Measurements from ENCODE around the gene CCDC184.
"Not testable (repeated sequence)": the region's sequence is repeated elsewhere in the genome, so short reads cannot be mapped to it uniquely, and the experiment has no call there.

Gene CCDC184

DNA sequence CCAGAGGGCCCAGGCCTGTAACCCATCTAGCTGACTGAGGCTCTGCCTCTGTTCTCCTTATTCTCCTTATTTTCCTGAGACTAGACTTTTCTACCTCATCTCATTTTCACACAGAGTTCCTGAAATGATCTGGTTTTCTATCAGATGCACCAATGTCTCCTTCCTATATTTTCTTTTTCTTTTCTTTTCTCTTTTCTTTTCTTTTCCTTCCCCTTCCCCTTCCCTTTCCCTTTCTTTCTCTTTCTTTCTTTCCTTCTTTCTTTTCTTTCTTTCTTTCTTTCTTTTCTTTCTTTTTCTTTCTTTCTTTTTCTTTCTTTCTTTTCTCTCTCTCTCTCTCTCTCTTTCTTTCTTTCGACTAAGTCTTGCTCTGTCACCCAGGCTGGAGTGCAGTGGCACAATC, 3.0 kb upstream of the CCDC184 start:
- no peak for DNase-seq

DNA sequence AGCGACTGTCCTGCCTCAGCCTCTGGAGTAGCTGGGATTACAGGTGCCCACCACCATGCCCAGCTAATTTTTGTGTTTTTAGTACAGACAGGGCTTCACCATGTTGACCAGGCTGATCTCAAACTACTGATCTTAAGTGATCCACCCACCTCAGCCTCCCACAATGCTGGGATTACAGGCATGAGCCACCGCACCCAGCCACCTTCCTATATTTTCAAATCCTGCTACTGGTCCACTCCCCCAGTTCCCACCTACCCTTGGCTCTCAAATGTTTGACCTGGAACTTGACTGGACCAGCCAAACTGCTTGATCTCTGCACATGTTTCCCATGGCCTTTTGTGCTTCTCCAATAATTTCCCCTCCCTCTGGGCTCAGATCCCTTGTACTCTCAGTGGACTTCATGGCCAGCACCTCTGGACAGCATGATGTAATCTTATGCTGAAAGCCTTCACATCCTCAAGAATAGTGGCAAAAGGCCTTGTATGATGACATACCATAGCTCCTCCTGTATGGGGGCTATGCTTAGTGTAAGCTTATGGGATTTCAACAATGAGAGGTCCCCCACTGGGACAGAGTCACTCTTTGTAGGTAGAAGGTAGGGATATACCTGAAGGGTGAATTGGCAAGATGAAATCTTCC, 2.5 kb upstream of the CCDC184 start:
- no peak for DNase-seq

DNA sequence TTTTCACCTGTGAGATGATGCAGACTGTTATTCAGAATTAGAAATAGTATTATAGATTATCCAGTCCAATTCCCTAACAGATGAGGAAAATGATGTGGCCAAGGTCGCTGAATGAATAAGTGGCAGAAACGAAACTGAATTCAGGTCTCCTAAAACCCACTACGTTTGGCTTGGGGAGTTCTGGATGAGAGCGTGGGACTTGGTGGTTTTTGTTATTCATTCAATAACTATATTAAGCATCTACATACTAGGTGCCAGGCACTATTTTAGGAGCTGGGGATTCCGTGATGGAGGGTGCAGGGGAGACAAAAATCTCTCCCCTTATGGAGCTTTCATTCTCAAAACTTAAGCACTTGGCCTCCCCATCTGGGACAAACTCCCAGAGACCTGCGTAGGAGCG, 813 bp upstream of the CCDC184 start:
- DNase-seq: peak in 1 of 2 donors; percentile 21

DNA sequence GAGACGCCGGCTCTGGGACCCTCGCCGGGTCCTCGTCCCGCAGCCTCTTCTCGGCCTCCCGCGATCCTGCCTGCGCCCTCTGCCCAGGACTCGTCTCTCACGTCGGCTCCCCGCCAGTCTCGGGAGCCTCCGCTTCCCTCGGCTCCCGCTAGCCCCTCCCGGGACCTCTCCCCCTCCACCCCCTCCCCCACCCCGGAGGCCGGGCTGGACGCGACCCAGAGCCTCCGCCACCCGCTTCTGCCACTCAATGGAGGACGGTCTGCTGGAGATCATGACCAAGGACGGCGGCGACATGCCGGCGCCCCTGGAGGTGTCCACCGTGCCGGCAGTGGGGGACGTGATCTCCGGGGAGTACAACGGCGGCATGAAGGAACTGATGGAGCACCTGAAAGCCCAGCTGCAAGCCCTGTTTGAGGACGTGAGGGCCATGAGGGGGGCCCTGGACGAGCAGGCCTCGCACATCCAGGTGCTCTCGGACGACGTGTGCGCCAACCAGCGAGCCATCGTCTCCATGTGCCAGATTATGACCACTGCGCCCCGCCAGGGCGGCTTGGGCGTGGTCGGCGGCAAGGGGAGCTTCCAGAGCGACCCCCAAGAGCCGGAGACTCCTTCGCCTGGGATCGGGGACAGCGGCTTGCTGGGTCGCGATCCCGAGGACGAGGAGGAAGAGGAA, 568 bp downstream of the CCDC184 start:
- DNase-seq: peak in 1 of 2 donors; percentile 37

DNA sequence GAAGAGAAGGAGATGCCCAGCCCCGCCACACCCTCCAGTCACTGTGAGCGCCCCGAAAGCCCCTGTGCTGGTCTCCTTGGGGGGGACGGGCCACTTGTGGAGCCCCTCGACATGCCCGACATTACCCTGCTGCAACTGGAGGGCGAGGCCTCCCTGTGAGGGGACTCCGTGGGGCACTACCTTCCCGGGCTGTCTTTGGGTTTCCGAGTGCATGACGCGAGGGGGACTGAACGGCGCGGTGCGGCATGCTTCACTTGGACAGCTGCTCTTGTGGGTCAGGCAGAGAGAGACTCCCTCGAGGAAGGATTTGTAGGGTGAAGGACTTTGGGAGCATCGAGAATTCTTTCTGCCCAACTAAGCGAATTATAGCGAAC, 1.1 kb downstream of the CCDC184 start:
- DNase-seq: no peak

DNA sequence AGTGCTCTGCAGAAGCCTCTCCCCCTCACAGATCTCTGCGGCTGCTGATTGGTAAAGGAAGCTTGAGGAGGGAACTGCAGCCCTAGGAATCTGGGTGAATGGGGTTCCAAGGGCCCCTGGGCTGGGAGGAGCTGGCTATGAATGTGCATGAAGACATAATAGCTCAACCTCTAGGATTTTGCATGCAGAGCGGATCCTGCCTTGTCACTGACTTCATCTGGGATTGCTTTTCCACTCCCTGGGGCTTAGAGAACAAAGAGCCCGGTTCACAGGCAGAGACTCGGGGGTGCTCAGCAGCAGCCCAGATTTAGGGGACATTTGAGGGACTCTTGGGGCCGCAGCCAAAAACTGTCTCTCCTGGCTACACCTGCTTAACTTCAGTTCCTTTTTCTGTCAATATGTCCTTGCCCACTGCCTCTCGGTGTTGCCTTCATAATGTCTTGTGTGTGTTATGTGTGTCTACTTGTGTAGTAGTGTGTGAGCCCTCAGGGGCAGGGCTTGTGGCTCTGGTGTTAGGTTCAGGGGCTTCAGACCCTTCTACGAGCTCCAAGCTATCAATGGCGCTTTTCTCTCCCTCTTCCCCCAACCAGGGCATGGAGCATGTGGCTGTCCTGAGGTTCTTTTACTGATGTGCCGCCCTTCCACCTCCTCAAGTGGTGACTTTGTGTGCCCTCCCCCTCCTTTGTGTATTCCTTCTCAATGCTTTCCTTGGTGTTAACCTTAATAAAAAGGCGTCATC, 1.9 kb downstream of the CCDC184 start:
- no peak for DNase-seq

DNA sequence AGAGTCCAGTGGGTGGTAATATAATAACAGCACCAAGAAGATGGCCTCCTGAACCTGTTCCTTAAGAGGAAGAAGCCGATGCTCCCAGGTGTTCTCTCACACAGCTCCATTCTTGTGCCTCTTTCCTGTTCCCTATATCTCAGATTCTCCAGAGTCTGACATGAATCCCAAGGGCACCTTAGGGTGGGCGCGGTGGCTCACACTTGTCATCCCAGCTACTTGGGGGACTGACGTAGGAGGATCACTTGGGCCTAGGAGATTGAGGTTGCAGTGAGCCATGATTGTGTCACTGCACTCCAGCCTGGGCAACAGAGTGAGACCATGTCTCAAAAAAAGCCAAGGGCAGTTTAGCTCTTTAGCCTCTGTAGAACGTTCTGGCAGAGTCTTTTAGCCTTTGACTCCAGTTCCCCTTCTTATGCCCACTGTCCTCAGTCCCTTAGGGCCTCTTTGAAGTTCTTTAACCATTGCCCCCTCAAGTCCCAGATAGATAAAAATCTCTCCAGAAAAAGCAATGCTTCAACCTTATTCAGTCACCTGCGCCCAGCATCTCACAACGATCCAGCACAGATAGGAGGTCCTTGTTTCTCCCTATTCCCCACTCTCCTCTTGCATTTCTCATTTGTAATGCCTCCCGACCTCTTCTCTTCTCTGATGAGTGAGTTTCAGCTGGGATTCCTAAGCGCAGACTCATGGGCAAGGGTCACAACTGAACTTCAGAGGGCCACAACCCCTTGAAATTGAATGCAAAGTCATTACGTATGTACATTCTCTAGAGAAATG, 4.7 kb downstream of the CCDC184 start:
- no peak for DNase-seq

DNA sequence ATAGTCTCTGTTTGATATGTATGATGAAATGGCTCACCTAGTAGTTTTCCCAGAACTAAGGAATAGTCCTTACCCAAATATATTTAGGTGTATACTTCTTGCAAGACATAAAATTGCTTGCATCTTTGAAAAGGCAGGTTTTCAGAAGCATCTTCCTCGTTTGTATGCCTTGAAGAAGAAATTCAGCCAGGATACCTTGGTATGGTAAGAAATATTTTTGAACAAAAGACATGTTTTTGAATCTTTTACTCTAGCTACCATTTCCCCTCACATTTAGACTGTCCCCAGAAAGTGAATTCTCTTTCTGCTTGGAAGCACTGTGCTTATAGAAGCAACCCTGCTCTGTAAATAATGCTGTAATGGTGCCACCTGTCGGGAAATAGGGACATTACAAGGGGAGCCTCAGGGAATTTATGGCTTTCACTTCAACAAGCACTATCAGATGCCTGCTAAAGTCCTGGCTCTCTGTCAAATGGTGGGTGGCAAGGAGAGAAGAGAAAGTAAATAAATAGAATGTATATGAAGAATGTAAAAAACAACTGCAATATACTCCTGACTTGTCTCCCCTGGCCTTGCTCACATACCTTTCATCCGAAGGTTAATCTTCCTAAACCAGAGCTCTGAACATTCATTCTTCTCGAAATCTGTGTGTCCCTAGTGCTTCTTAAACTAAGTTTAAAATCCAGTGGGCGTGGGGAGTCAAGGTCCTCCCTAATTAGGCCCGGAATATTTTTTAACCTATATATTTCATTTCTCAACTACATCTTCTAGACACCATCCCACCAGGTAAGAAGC, 6.1 kb downstream of the CCDC184 start:
- peak; percentile 71 to 81 for DNase-seq

DNA sequence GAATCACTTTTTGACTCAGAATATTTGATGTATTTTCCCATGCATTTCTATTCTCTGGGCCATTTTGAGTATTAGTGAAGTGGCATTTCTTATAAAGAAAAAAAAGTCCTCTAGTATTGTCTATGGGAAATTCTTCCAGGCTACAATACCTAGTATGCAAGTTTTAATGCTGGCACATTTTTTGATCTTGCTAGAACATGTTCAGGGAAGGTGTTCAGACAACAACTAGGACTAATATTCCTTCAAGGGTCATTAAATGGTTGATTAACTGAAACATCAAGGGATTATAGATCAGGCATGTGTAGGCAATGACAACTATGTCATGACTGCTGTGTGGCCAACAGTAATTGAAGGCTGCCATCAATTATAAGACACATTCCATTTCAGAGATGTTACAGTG, 7.7 kb downstream of the CCDC184 start:
- DNase-seq: no peak

DNA sequence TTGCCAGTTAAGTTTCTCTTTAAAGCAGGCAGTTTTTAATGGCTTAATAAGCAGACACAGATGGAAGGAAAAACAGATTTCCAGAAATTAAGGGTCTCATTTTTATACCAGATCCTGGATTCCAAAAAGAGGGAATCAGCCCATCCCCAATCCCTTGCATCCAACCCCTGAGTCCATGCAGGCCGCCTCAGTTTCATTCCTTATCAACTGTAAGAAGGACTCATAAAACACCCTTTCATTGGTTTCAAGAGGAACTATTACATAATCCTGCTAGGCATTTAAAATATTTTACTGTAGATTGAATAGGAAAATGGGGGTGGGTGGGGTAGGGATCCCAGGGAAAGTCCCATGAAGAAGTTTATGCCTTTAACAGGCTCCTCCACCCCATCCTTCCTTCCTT, 9.4 kb downstream of the CCDC184 start:
- DNase-seq: no peak

DNA sequence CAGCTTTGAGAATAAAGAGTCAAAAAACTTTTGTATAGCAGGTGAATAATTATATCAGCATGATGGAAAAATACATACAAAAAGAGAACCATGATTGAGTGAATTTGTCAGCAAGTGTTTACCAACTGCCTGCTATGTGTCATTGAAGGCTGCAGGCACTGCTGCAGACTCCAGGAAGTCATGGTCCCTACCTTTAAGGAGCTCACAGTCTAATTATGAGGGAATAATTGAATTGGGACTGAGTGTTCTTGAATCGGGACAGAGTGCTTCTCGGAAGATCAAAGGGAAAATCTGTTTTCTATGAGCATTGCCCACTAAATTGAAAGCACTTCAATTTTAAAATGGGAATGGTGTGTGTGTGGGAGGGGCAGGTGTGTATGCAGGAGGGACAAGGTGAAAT, 10.2 kb downstream of the CCDC184 start:
- DNase-seq: no peak

DNA sequence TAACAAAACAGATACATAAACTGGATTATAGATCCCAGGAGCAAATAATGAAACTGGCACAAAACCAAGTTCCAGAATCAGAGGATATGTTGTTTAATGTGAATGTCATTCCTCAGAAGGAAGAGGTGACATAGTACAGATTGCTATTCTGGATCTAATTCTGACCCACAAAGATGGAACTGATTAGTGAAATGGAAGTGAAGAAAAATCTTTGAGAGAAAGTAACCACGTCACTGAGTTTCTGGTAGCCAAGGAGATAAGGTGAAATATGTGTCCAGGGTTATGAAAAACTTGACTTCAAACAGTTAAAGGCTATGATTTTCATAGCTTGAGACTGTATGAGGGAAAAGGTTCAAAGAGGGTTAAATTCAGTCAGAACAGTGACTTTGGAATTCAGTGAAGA, 11.4 kb downstream of the CCDC184 start:
- DNase-seq: no peak

DNA sequence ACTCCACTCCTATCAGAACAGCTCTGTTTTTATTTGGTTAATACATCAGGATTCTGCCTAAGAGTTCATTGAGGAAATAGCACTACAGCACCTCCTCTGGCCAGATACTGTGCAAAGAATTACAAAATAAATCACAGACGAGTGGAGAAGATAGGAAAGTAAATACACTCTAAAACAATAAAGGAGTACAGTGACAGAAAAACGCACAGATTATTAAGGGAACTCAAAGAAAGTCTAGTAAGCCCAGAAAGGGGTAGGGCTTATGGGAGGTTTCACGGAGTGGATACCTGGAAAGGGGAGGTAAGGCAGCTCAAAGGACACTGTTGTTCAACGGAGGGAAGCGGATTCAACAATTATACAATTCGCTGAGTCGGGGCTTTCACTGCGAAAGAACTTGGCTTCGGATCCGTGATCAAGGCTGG, 14.1 kb downstream of the CCDC184 start:
- DNase-seq: peak in 1 of 2 donors; percentile 60

DNA sequence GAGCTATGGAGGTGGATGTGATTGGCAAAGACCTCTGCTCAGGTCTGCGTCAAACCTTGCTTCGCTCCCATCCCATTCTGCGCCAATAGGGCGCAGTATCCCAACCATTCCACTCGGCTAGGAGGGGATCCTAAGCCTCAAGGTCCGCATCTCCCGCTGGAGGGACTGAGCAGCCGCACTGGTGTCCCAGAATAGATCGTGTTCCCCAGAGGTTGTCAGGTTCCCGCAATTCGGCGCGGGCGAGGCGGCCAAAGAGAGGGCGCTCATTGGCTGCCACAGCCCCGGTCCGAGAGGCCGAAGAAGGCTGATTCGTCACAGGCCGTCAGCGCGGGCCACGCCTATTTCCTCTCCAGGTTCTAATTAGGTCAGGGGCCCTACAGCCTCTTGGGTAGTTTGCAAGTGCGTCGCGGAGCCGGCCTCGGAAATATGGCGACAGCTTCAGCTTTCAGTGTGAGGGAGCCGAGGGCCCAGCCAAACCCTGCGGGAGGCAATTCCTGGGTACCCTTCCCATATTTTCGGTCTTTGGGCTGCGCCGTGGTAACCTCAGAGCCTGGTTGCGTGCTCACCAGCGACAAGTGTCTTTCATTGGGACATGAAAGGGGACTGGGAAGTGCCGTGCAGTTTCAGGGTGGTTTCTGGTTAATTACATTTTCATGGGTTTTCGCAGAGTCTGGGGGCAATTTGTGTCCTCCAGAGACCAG, 14.7 kb downstream of the CCDC184 start:
- DNase-seq: peak; percentile 95

DNA sequence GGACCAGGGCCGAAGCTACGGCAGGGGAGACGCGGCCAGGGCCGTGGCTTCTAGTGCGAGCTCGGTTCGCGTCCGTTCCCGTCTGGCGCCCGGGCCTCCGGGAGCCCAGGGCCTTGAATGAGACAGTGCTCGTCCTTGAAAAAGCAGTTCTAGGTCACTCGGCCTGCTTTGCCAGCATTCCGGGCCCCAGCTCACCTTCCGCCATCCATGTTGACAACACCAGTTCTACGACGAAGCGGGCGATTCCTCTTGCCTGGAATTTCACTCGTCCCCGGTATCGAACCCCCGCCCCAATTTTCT, 15.2 kb downstream of the CCDC184 start:
- DNase-seq: no peak

DNA sequence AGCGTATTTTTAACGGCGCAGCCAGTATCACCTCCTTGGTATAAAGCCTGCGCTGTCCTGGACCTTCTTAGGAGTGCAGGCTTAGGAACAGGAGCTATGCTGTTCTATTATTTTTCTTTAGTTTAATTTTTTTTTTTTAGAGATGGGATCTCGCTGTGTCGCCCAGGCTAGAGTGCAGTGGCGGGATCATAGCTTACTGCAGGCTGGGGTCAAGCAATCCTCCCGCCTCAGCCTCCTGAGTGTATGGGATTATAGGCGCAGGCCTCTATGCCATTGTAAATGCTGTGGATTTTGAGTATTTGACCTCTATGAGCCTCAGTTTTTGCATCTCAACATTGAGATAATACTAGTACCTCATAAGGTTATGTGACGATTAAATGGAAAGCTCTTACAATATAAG, 15.5 kb downstream of the CCDC184 start:
- peak in 1 of 2 donors; percentile 21 for DNase-seq

DNA sequence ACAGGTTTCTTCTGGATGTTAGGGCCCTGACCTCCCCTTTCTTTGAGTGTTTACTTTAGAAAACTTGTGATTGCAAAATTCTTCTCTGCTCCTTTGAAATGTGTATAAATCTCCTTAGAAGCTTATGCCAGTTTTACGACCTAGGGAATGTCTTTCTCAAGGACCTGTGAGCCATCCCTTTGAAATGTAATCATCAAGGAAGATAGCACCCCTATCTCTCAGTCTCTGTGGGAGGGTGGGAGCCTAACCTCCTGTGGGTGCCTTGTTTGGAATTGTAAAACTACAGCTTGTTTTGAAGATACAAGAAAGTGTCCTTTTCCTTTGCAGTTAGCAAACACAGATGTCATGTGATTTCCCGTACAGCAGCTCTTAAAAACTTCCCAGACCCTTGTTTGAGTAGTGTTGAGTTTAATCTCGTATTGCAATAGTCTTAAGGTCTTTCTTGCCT, 16.4 kb downstream of the CCDC184 start:
- DNase-seq: peak; percentile 61 to 79

DNA sequence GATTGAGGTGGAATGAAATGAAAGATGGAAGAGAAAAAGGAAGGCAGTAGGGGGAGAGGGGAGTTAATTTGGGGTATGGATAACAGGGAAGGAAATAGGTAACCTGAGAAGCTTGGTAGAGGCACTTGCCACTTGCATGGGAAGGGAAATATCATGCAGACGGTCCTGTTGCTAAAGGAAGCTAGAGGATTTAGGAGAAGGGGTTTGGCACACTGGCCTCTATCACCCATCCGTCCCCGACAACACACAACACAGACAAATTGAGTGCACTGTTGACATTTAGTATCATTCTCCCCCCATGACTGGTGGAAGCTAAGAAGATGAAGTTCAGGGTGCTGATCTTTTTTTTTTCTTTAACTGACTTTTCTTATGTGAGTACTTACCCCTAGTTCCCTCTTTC, 17.6 kb downstream of the CCDC184 start:
- DNase-seq: no peak

DNA sequence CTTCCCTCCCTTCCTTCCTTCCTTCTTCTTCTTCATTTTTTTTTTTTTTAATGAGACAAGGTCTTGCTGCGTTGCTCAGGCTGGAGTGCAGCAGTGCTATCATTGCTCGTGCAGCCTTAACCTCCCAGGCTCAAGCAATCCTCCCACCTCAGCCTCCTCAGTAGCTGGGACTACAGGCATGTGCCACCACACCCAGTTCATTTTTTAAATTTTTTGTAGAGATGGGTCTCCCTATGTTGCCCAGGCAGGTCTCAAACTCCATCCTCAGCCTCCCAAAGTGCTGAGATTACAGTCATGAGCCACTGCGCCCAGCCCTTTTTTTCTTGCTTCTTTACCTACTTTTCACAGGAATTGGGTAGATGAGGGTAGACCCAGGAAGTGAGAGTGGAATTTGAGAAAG, 18.1 kb downstream of the CCDC184 start:
- no peak for DNase-seq

DNA sequence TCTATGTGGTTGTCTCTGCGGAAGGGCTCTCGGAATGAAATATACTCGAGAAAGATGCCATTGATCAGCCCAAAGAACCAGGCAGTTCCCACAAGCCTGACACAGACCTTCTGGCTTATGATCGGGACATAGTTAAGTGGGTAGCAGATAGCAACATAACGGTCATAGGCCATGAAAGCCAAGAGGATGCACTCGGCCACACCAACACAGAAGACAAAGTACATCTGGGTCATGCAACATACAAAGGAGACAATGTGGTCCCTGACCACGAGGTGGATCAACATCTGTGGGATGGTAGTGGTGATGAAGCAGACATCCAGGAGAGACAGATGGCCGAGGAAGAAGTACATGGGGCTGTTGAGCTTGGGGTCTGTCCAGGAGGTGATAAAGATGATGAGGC, 19.3 kb downstream of the CCDC184 start:
- no peak for DNase-seq

DNA sequence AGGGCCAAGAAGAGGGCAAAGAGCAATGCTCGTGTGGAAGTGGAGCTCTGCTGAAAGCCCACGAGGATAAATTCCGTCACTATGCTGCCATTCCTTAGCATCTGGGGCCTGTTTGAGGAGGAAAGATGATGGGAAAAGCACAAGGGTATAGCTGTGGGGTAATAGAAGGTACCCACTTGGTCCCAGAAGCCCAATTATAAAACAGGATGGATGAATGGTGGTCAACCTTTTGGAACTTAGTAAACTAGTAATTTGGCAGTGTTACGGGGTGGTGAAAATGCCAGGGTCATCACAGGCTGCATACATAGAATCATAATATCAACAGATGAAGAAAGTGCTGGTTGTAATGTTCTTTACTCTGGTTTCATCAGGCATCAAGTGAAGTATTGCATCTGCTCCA, 19.7 kb downstream of the CCDC184 start, which contains the start of gene OR10AD1:
TSS of gene OR10AD1 (minus strand) at position 101 of the 400 bp plus-strand sequence. CDS start at position 101, 0 bp downstream.
- no peak for DNase-seq

DNA sequence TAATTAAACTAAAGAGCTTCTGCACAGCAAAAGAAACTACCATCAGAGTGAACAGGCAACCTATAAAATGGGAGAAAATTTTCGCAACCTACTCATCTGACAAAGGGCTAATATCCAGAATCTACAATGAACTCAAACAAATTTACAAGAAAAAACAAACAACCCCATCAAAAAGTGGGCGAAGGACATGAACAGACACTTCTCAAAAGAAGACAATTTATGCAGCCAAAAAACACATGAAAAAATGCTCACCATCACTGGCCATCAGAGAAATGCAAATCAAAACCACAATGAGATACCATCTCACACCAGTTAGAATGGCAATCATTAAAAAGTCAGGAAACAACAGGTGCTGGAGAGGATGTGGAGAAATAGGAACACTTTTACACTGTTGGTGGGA, 26.1 kb downstream of the CCDC184 start:
- not testable (repeated sequence) for DNase-seq

Measured in CD4-positive, alpha-beta T cell treated with Interferon alpha-2 for 1 hour (primary cell).